Adrenal gland (tissue), 12 donors: ENCODE measurements around the gene CHI3L1. TPM values are rescaled to one million over a fixed set of nuclear protein-coding genes. Genes with fewer than 3 reads are reported as not detected.

Source experiments
- DNase-seq, 7 donors: peaks; one replicate each; pipeline ENCODE4 v3.0.0-alpha.2; 2019 to 2020
- H3K27ac ChIP-seq, 5 donors: fragments of 200-600 bp; sonication (generic) in 4 of 5; 1 replicate in 3 of 5; 2 replicates in 2 of 5; pipeline versions ENCODE4 v1.5.1 to v1.8.0; 2016 to 2020; ENCODE audit warnings: mild to moderate bottlenecking in 1 of 5
- H3K27me3 ChIP-seq: fragments of 200-600 bp; 2 replicates; pipeline ENCODE4 v1.8.0; 2021
- H3K36me3 ChIP-seq, 2 donors: fragments of 200-600 bp; replicated peaks in 1 of 2; 1 replicate in 1 of 2; 2 replicates in 1 of 2; pipeline versions ENCODE4 v1.5.1 to v1.8.0; 2018 to 2022
- H3K4me1 ChIP-seq, 2 donors: fragments of 200-600 bp; replicated peaks in 1 of 2; 1 replicate in 1 of 2; 2 replicates in 1 of 2; pipeline versions ENCODE4 v1.5.1 to v1.8.0; 2018 to 2021
- H3K4me3 ChIP-seq, 4 donors: fragments of 200-600 bp; sonication (generic) in 3 of 4; one replicate each; pipeline ENCODE4 v1.5.1; 2016 to 2018
- H3K9me3 ChIP-seq, 3 donors: fragments of 200-600 bp; sonication (generic) in 1 of 3; replicated peaks in 1 of 3; 1 replicate in 2 of 3; 2 replicates in 1 of 3; pipeline versions ENCODE4 v1.5.1 to v1.8.0; 2016 to 2021
- CTCF ChIP-seq, 6 experiments: fragments of 450-650 bp in 4 of 6; fragments of 200-600 bp in 2 of 6; sonication (generic) in 1 of 6; IDR thresholded peaks; 1 replicate in 5 of 6; 2 replicates in 1 of 6; pipeline versions ENCODE4 v1.5.1 to v1.8.0; 2016 to 2021; ENCODE audit warnings: antibody characterized with exemption in 6 of 6, mild to moderate bottlenecking in 2 of 6, moderate library complexity in 1 of 6
- POLR2A ChIP-seq, 2 donors: fragments of 450-650 bp; IDR thresholded peaks; one replicate each; pipeline ENCODE4 v1.6.1; 2017; ENCODE audit warnings: antibody characterized with exemption in 2 of 2, mild to moderate bottlenecking in 2 of 2, moderate library complexity in 1 of 2
- WGBS, 4 donors: extraction: QIAGEN DNeasy Blood & Tissue Kit in 2 of 4; methylation state at CpG; one replicate each; pipeline versions ENCODE4 v1.1.5 to v1.1.7; 2013 to 2017; 5-methylcytosine and 5-hydroxymethylcytosine counted together
- intact Hi-C, 2 donors: fragments of 100-400 bp; cut with DNase I; formaldehyde crosslinking; loops; one replicate each; pipeline versions ENCODE4 v1.14.1 to v1.15.0; 2022 to 2023
- polyA plus RNA-seq, 3 donors: library from polyadenylated mRNA; stranded (reverse); fragments of 200-250 nt in 2 of 3; fragments of 350-450 nt in 1 of 3; fragmentation: Illumina TruSeq in 1 of 3; extraction: RNeasy Lipid Tissue Mini Kit (QIAGEN cat#74804) in 1 of 3; gene quantifications; one replicate each; pipeline ENCODE4 v1.2.3, GENCODE V29; 2013 to 2014
- total RNA-seq, 9 donors: library from RNA; depleted of rRNA in 4 of 9; stranded (reverse); fragments of >200 nt in 4 of 9; fragments of 120-200 nt in 1 of 9; fragmentation: NEBNext Ultra II Directional in 1 of 9; extraction: Animal tissue kit (Norgen Biotek cat#: 25700) in 1 of 9; gene quantifications; one replicate each; pipeline versions ENCODE4 v1.1.0 to v1.2.4, GENCODE V29; 2013 to 2023
- donor health status: healthy with polysubstance abuse.
- donor health status: Bipolar disorder and iron deficiency.
- donor health status: DM: yes; HTN: yes; CAD: no.
- donor health status: DM: no; HTN: no; CAD: no.
- donor health status: DM: no; HTN: no; CAD: no.
- donor health status: DM: yes; HTN: yes; CAD: no.

Gene CHI3L1
- total and polyA plus RNA-seq, 12 donors: 0.11 to 19.1 (median 0.74) TPM

- H3K36me3 ChIP-seq: no peaks in the 10 kb centered on the region
- no peaks in the 10 kb centered on the region for H3K27me3 ChIP-seq
- H3K27ac ChIP-seq: no peak overlapping the region
- H3K9me3 ChIP-seq: no peaks in the 10 kb centered on the region
- no peak for DNase-seq
- H3K4me1 ChIP-seq: no peaks in the 10 kb centered on the region
- TF ChIP-seq POLR2A (IDR thresholded peaks at IDR 0.05) (no peak), CTCF (IDR thresholded peaks at IDR 0.05) (no peak)
- intact Hi-C loops: no loop called here
- H3K4me3 ChIP-seq: no peak overlapping the region
These were observed 23.8 kb upstream of the CHI3L1 start for GRCh38 chr1:203210350-203210749.

GRCh38 chr1:203208181-203208580 lies 21.7 kb upstream of the CHI3L1 start:
- no peaks in the 10 kb centered on the region for H3K36me3 ChIP-seq
- H3K4me3 ChIP-seq: no peak overlapping the region
- no peaks in the 10 kb centered on the region for H3K27me3 ChIP-seq
- no peak overlapping the region for H3K27ac ChIP-seq
- H3K9me3 ChIP-seq: no peaks in the 10 kb centered on the region
- no peak for DNase-seq
- no peaks in the 10 kb centered on the region for H3K4me1 ChIP-seq
- 76 to 89% (median 81%) methylated on average over 1 of the region's 1 CpG for WGBS, 4 donors
- intact Hi-C loops: no loop called here
- TF ChIP-seq POLR2A (IDR thresholded peaks at IDR 0.05): no peak
- TF ChIP-seq CTCF (IDR thresholded peaks at IDR 0.05): no peak

- H3K9me3 ChIP-seq: no peaks in the 10 kb centered on the region
- no peaks in the 10 kb centered on the region for H3K36me3 ChIP-seq
- no peak overlapping the region for H3K27ac ChIP-seq
- no peaks in the 10 kb centered on the region for H3K27me3 ChIP-seq
- no peak overlapping the region for H3K4me3 ChIP-seq
- intact Hi-C loops: no loop called here
- DNase-seq: no peak
- TF ChIP-seq CTCF (IDR thresholded peaks at IDR 0.05): no peak
- TF ChIP-seq POLR2A (IDR thresholded peaks at IDR 0.05): no peak
- WGBS, 4 donors: 67 to 73% (median 72%) methylated on average over 2 of the region's 2 CpGs
- H3K4me1 ChIP-seq: no peaks in the 10 kb centered on the region
These were observed 21.2 kb upstream of the CHI3L1 start for GRCh38 chr1:203207751-203208150.

- no peak for TF ChIP-seq CTCF (IDR thresholded peaks at IDR 0.05)
- TF ChIP-seq POLR2A (IDR thresholded peaks at IDR 0.05): no peak
- H3K9me3 ChIP-seq: no peaks in the 10 kb centered on the region
- no peak overlapping the region for H3K4me3 ChIP-seq
- WGBS, 4 donors: 82 to 89% (median 87%) methylated on average over 4 to 5 of the region's 5 CpGs
- H3K27me3 ChIP-seq: no peaks in the 10 kb centered on the region
- intact Hi-C loops: no loop called here
- no peaks in the 10 kb centered on the region for H3K36me3 ChIP-seq
- DNase-seq: no peak
- no peaks in the 10 kb centered on the region for H3K4me1 ChIP-seq
- no peak overlapping the region for H3K27ac ChIP-seq
These were observed 19.7 kb upstream of the CHI3L1 start for GRCh38 chr1:203206129-203206687.
